Ovary (tissue), 3 donors: ENCODE results near the gene ZMIZ1.

Source experiments
- CTCF ChIP-seq, 3 donors: fragments of 450-650 bp in 2 of 3; fragments of 200-600 bp in 1 of 3; IDR thresholded peaks; one replicate each; pipeline versions ENCODE4 v1.5.1 to v1.8.0; 2016 to 2022; ENCODE audit warnings: antibody characterized with exemption in 3 of 3, mild to moderate bottlenecking in 1 of 3
- EP300 ChIP-seq: sonication (generic); formaldehyde crosslinking; IDR thresholded peaks from one replicate; pipeline ENCODE4 v1.6.1; 2017; ENCODE audit warnings: antibody characterized with exemption
- donor health status: DM: no; HTN: no; CAD: no.

- TF ChIP-seq EP300 (no peak), CTCF (IDR thresholded peaks at IDR 0.05) (no peak)
These were observed 73.3 kb downstream of the ZMIZ1 start for GRCh38 chr10:79142064-79142491.
